ENCODE measurements around the gene RAB3IL1.
"Not testable (repeated sequence)": the region's sequence is repeated elsewhere in the genome, so short reads cannot be mapped to it uniquely, and the experiment has no call there.

RAB3IL1 gene, protein sequence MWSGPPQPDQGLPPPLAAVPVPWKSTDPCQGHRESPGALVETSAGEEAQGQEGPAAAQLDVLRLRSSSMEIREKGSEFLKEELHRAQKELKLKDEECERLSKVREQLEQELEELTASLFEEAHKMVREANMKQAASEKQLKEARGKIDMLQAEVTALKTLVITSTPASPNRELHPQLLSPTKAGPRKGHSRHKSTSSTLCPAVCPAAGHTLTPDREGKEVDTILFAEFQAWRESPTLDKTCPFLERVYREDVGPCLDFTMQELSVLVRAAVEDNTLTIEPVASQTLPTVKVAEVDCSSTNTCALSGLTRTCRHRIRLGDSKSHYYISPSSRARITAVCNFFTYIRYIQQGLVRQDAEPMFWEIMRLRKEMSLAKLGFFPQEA

DNA sequence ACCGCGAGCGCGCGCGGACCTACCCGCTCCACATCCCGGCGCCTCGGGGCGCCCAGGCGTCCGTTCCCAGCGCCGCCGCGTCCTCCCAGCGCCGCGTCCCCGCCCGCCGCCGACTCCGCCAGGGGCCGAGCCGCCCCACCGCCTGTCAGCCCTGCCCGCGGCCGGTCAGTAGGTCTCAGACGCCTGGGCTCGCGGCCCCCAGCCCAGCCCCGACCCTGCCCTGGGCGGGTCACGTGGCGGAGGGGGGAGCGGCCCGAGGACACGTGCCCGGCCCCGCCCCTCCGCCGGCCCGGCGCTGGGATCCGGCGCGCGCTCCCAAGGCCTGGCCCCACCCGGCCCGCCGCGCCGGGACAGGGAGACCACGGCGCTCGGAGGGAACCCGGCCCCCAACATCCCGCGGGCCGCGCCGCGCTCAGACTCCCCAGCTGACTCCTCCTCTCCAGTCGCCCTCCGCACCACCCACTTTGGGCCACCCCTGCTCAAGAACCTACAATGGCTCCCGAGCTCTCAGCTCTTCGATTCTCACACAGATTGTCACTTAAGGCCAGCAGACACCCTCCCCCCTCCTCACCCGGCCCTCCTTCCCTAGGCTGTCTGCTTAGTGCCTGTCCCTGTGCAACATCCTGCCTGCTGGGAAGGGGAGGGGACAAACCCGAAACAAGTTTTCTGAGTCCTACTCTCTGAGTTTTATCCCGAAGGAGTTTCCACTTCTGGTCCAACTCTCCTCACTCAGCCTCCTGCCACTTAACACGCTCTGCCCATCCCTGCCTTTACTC, at the start of gene RAB3IL1:
Gene RAB3IL1 (minus strand): TSS at position 233 of the 776 bp plus-strand sequence. CDS start 199 bp downstream, at position 34.
- no peak for DNase-seq

DNA sequence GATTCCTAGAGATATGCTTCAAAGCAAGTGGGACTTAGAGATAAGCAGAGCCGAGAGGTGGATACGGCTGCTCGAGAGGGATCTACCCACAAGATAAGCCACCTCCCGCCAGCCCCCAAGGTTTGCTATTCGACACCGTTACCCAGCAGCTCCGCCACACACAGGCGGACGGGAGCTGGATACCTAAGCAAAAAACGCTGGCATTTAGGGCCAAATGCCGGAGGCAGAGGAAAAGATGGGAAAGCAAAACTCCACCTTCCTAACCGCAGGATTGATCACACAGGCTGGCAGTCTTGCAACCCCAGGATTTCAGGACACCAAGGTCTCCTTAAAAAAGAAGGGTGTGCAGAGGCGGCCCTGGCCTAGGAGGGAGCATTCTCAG, 49.4 kb upstream of the RAB3IL1 start:
- peak; percentile 31 for DNase-seq

DNA sequence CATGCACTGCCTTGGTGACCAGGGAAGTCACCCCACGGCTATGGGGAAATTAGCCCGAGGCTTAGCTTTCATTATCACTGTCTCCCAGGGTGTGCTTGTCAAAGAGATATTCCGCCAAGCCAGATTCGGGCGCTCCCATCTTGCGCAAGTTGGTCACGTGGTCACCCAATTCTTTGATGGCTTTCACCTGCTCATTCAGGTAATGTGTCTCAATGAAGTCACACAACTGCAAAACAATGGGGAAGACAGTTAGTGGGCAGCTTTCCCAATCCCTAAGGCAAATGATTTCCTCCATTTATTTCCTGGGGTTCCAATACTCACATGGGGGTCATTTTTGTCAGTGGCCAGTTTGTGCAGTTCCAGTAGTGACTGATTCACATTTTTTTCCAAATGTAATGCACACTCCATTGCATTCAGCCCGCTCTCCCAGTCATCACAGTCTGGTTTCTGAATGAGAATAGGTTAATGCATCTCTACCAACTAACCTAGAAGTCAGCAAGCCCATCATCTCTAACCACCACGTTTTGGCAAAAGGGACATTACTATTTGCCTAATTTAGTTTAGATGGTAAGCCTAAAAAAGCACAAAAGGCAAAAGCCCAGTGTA, 47.4 kb upstream of the RAB3IL1 start:
- DNase-seq, result not testable (repeated sequence)

DNA sequence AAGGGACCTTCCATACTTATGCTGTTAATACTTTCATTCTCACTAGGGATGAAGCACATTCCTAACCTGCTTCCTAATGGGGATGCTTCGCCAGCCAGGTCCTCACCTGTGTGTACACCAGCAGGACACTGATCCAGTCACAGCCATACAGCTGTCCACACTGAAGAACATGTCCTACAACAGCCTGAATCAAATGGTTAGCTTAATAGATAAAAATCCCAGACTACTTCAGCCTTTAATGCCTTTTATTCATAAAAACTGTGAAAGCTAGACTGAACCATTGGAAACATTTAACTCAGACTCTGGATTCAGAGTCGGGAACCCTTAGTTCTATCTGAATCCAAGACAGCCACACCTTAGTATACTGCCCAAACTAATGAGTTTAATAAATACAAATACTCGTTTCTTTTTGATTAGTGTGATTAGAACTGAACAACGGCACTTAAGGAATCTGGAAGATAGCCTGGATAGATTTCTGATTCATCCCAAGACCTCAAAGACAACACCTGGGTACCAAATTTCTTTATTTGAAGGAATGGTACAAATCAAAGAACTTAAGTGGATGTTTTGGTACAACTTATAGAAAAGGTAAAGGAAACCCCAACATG, 46.8 kb upstream of the RAB3IL1 start:
- DNase-seq, result no peak

DNA sequence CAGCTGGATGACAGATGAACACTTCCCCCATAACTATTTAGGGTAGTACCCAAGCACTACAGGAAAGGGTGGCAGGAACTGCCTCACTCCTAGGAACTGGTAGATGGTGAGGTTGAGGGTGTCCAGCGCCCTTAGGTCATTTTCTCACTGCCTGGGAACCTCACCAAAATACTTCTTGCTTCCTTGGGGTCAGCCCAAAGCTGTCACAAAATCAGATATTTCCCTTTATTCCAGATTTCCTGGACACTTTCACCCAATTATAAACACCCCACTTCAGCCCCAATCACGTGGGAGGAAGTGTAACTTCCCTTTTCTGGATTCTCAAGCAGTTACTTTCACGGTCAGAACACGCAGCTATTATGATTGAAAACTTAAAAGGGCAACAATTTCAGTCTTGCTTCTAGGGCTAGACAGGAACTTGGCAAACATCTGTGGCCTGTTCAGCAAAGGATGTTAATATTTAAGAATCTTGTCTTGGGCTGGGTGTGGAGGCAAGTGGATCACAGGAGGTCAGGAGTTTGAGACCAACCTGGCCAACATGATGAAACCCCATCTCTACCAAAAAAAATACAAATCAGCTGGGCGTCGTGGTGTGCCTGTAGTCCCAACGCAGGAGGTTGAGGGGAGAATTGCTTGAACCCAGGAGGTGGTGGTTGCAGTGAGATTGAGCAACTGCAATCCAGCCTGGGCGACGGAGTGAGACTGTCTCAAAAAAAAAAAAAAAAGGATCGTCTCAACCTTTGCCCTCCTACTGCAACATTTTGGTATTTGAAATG, 46.1 kb upstream of the RAB3IL1 start:
- DNase-seq, result no peak

DNA sequence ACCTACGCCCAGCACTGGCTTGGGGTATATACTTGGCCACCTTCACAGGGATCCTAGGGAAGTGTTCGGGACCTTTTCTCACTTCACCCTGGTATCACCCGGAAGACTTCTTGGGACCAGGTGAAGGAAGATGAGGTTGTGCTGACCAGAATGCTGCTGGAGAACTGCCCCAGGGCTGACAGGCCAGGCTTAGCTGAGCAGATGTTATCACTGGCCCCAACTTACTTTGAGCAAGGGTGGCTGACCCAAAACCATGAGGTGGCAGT, 45.6 kb upstream of the RAB3IL1 start:
- no peak for DNase-seq

DNA sequence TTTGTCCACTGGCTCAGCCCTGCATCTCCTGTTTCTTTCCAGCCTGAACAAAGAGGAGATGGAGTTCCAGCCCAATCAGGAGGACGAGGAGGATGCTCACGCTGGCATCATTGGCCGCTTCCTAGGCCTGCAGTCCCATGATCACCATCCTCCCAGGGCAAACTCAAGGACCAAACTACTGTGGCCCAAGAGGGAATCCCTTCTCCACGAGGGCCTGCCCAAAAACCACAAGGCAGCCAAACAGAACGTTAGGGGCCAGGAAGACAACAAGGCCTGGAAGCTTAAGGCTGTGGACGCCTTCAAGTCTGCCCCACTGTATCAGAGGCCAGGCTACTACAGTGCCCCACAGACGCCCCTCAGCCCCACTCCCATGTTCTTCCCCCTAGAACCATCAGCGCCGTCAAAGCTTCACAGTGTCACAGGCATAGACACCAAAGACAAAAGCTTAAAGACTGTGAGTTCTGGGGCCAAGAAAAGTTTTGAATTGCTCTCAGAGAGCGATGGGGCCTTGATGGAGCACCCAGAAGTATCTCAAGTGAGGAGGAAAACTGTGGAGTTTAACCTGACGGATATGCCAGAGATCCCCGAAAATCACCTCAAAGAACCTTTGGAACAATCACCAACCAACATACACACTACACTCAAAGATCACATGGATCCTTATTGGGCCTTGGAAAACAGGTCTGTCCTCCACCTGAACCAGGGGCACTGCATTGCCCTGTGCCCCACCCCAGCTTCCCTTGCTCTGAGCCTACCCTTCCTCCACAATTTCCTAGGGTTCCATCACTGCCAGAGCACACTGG, 45.0 kb upstream of the RAB3IL1 start:
- no peak for DNase-seq

DNA sequence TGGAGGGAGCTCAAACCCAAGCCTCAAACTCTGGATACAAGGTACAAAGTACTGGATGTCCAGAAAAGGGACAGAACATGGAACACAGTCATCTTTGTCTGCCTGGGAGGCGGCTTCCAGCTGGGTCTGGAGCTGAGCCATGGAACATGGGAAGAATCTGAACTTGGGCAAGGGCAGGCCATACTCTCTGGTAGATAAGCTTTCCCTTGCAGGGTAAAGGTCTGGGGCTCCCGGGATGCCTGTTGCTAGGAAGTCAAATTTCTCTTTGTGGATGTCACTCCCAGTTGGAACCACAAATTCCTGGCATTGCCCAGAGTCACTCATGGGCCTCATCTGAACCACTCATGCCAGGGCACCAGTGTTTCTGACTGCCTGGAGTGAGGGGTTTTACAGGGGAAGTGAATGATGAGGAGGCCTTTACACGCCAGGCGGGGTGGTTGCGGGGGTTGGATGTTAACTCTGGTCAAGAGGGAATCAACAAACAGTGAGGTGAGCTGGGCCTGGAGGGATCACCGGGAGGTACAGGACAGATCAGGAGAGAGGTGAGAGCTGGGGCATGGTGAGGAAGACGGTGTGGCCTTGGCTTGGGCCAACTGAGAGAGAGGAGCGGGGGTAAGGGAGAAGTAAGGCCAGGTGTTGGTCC, 44.3 kb upstream of the RAB3IL1 start:
- no peak for DNase-seq

DNA sequence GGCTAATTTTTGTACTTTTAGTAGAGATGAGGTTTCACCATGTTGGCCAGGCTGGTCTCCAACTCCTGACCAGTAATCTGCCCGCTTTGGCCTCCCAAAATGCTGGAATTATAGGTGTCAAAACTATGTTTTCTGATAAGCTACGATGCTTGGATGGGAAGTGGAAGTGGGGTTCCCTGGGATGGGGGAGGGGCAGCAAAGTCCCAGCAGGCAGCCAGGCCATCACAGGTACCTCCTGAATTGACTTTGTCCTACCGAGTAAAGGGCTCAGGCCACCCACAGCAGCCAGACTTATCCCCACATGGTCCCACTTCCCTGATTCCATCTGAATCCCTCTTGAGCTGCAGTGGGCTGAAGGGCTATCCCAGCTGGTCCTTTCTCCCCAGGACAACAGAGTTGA, 43.2 kb upstream of the RAB3IL1 start:
- no peak for DNase-seq

DNA sequence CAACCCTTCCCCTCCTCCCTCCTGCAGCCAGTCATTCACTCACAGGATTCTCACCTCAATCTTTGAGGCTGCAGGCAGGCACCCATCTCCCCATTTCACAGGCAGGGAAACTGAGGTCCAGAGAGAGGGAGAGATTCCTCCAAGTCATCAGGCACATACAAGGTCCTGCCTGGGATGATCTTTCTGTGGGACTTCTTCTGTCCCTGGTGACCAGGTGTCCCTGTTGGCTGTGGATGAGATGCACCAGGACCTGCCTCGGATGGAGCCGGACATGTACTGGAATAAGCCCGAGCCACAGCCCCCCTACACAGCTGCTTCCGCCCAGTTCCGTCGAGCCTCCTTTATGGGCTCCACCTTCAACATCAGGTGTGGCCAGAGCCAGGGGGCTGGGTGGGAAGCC, 42.3 kb upstream of the RAB3IL1 start:
- DNase-seq, result no peak

DNA sequence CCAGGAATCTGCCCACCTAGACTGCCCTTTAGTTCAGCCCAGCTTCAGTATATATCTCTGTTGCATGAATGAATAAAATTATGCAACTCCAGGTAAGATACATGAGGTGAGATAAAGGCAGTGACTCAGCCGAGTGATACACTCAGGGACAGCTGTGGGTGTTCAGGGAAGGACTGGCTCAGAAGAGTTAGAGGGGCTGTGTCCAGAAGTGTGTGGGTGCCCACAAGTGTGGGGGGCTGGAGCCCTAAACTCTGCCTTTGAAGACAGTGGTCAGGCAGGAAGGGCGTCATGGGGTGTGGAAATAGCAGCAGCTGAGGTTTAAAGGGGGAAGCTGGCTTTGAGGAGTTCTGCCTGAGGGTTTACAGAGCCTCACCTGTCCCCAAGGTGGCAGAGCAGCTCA, 41.7 kb upstream of the RAB3IL1 start:
- no peak for DNase-seq

DNA sequence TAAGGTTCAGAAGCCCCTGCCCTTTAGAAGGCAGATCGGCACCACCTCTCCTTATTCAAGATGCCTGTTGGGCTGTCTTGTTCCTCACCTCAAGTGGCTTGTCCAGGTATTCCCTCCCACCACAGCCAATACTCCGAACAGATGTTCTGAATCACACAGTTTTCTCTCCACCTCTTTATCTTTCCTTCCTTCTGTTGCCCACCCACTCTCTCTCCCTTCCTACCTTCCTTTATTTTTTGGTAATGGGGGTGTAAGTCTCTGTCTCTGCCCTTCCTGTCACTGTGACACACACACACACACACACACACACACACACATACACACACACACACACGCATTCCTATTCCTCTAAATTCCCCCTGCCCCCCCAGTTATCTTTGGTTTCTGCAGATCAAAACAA, 41.2 kb upstream of the RAB3IL1 start:
- DNase-seq, result no peak

DNA sequence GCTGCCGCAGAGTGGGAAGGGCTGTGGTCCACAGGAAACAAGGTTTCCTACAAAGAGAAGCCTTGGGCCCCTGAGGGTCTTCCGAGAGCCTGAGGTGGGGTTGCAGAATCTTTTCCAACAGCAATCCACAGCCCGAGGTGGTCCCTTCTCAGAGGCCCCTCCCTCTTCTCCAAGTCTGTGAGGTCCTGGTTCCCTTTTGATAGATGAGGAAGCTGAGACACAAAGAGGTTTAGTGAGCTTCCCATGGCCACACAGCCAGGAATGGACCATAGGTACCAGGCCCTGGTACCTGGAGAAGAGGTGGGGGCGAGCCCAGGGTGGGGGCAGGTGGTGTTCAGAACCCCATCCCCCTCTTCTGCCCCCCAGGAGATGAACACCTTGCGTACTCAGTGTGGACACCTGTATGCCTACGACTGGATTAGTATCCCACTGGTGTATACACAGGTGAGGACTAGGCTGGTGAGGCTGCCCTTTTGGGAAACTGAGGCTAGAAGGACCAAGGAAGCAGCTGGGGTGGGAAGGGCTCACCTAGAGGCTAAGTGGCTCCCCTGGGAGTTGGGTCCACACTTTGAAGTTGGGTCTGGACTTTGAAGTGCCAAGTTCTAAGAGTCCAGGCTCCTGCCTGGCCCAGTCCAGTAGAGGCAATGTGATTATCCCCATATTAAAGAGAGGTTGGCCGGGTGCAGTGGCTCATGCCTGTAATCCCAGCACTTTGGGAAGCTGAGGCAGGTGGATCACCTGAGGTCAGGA, 39.8 kb upstream of the RAB3IL1 start:
- no peak for DNase-seq

DNA sequence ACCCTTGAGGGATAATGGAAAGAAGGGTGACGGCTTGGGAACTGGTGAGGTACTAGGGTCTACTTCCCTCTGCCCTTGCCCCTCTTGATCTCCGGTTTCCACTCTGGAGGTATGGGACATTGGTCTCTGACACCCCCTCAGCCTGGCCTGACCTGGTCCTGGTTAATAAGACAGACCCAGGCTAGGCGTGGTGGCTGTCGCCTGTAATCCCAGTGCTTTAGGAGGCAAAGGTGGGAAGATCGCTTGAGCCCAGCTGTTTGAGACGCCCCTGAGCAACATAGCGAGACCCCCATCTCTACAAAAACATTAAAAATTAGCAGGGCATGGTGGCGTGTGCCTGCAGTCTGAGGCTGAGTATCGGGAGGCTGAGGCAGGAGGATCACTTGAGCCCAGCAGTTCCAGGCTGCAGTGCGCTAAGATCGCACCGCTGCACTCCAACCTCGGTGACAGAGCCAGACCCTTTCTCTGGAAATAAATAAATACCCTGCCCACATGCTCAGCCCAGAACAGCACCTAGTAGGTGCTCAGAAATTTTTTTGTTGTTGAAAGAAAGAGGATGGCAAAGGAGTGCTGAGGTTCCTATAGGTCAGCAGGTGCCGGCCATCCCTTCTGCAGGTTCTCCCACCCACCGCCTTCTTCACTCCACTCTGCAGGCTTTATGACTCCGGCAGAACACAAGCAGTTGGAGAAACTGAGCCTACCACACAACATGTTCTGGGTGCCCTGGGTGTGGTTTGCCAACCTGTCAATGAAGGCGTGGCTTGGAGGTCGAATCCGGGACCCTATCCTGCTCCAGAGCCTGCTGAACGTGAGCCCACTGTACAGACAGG, 39.0 kb upstream of the RAB3IL1 start:
- no peak for DNase-seq

DNA sequence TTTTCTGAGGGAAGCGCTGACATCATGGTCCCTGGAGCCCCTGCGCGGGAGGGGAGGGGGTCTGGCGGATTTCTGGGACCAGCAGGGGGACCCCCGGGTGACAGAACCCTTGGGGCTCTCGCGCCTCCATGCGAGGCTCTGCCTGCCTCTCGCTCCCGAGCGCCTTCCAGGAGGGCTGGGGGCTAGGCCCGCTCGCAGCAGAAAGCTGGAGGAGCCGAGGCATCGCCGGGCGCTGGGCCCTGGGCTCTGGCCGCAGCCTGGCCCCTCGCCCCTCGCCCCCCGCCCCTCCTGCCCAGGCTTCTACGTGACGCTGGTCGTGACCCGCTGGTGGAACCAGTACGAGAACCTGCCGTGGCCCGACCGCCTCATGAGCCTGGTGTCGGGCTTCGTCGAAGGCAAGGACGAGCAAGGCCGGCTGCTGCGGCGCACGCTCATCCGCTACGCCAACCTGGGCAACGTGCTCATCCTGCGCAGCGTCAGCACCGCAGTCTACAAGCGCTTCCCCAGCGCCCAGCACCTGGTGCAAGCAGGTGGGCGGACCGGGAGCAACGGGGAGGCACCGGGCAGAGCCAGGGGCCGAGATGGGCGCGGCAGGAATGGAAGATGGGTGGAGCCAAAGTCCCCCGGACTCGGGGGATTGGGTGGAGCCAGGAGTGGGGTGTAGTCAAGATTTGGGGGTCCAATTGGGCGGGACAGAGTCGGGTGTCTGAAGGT, 38.2 kb upstream of the RAB3IL1 start:
- peak; percentile 7 for DNase-seq

DNA sequence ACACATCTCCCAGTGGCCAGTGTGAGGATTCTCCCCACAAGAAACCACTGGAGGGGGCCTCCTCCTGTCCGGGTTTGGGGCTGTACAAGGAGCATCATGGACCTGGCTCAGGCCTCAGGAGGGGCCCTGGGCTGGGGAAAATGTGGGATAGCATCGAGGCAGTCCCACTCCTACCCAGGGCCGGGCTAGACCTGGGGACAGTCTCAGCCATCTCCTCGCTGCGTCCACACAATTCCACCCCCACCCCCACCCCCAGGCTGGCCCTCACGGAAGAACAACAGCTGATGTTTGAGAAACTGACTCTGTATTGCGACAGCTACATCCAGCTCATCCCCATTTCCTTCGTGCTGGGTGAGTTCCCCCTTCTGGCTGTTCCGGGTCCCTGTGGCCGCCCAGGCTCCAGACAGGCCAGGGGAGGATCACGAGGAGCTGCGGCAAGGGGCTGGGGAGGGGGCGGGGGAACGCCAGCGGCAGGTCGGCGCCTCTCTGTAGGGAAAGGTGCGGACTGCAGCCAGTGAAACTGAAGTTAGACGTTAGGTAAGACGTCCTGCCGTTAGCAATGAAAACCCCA, 37.6 kb upstream of the RAB3IL1 start:
- DNase-seq, result peak; percentile 14

DNA sequence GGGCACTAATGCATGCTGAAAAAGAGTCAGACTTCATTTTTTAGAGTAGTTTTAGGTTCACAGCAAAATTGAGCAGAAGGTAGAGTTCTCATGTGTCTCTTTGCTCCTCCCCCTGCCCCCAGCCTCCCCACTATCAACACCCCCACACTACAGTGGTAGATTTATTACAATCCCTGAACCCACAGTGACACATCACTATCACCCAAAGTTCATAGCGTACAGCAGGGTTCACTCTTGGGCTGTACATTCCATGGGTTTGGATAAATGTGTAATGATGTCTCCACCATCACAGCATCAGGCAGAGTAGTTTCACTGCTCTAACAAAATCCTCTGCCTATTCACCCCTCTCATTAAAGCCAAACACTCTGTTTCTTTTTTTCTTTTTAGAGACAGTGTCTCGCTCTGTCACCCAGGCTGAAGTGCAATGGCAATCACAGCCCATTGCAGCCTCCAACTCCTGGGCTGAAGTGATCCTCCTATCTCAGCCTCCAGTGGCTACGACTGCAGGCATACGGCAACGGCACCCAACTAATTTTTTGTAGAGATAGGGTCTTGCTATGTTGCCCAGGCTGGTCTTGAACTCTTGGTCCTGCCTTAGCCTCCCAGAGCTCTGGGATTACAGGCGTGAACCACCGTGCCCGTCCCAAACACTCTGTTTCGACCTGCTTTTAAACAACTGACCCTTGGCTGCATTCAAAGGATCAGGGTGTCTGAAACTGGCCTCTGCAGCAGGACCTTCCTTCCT, 36.9 kb upstream of the RAB3IL1 start:
- no peak for DNase-seq

DNA sequence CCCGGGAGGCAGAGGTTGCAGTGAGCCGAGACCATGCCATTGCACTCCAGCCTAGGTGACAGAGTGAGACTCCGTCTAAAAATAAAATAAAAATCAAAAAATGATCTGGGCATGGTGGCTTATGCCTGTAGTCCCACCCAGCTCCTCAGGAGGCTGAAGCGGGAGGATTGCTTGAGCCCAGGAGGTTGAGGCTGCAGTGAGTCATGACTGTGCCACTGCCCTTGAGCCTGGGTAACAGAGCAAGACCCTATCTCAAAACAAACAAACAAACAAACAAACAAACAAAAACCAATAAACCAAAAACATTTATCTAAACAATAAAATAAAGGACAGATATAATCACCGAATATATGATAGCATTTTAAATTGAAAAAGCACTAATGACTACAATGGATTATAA, 36.3 kb upstream of the RAB3IL1 start:
- DNase-seq, result not testable (repeated sequence)

Measured in DMS79 treated with DMSO at 0.1 percent for 48 hours (cell line).